ENCODE results near the gene TCERG1L. TPM values are rescaled to one million over a fixed set of nuclear protein-coding genes. Genes with fewer than 3 reads are reported as not detected.

TCERG1L gene
- polyA plus RNA-seq, 1 donor from 2014 or later: 0.53 TPM

GRCh38 chr10:131355881-131356280, 44.4 kb upstream of the TCERG1L start:
- H3F3A ChIP-seq (ENCODE audit: insufficient read depth, low read length, poor library complexity, severe bottlenecking): no peaks in the 10 kb centered on the region
- TF ChIP-seq SMC3 (conservative IDR thresholded peaks at IDR 0.05; ENCODE audit: poor library complexity) (no peak), EP300 (conservative IDR thresholded peaks at IDR 0.05; ENCODE audit: poor library complexity, severe bottlenecking) (no peak), CTCF (IDR thresholded peaks at IDR 0.05; ENCODE audit: poor library complexity, severe bottlenecking) (no peak), TAF1 (IDR thresholded peaks at IDR 0.05; ENCODE audit: low read depth) (no peak), EZH2 (IDR thresholded peaks at IDR 0.05; ENCODE audit: borderline replicate concordance, insufficient read depth, low read length, poor library complexity, severe bottlenecking) (no peak), POLR2AphosphoS5 (IDR thresholded peaks at IDR 0.05) (no peak), RAD21 (conservative IDR thresholded peaks at IDR 0.05) (no peak), MXI1 (conservative IDR thresholded peaks at IDR 0.05; ENCODE audit: poor library complexity, severe bottlenecking) (no peak)
- TF ChIP-seq, protein P1, sequence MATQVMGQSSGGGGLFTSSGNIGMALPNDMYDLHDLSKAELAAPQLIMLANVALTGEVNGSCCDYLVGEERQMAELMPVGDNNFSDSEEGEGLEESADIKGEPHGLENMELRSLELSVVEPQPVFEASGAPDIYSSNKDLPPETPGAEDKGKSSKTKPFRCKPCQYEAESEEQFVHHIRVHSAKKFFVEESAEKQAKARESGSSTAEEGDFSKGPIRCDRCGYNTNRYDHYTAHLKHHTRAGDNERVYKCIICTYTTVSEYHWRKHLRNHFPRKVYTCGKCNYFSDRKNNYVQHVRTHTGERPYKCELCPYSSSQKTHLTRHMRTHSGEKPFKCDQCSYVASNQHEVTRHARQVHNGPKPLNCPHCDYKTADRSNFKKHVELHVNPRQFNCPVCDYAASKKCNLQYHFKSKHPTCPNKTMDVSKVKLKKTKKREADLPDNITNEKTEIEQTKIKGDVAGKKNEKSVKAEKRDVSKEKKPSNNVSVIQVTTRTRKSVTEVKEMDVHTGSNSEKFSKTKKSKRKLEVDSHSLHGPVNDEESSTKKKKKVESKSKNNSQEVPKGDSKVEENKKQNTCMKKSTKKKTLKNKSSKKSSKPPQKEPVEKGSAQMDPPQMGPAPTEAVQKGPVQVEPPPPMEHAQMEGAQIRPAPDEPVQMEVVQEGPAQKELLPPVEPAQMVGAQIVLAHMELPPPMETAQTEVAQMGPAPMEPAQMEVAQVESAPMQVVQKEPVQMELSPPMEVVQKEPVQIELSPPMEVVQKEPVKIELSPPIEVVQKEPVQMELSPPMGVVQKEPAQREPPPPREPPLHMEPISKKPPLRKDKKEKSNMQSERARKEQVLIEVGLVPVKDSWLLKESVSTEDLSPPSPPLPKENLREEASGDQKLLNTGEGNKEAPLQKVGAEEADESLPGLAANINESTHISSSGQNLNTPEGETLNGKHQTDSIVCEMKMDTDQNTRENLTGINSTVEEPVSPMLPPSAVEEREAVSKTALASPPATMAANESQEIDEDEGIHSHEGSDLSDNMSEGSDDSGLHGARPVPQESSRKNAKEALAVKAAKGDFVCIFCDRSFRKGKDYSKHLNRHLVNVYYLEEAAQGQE (IDR thresholded peaks at IDR 0.05; ENCODE audit: borderline replicate concordance): no peak
- H3K79me2 ChIP-seq (replicated peaks; ENCODE audit: insufficient read depth, low read length): no peaks in the 10 kb centered on the region
- H3K9ac ChIP-seq (ENCODE audit: low read length): no peak overlapping the region
- H3K4me2 ChIP-seq (ENCODE audit: low read length): no peak overlapping the region
- no peaks in the 10 kb centered on the region for H4K20me1 ChIP-seq (ENCODE audit: insufficient read depth)
- no peak overlapping the region for H3K4me3 ChIP-seq (ENCODE audit: low read length)
- H3K9me3 ChIP-seq (ENCODE audit: low read length): no peaks in the 10 kb centered on the region
- H3K36me3 ChIP-seq (ENCODE audit: insufficient read depth, low read length): no peaks in the 10 kb centered on the region
- H2AFZ ChIP-seq (ENCODE audit: low read depth, low read length): no peak overlapping the region
- no peaks in the 10 kb centered on the region for H3K9me2 ChIP-seq (ENCODE audit: insufficient read depth, low read length)
- H3K27me3 ChIP-seq (ENCODE audit: insufficient read depth, low read depth, low read length): no peaks in the 10 kb centered on the region
- H3K27ac ChIP-seq (ENCODE audit: low read length): no peak overlapping the region

GRCh38 chr10:131355056-131355455, 43.5 kb upstream of the TCERG1L start:
- H4K20me1 ChIP-seq (ENCODE audit: insufficient read depth): no peaks in the 10 kb centered on the region

More at GRCh38 chr10:131355056-131355455, 43.5 kb upstream of the TCERG1L start:
- TF ChIP-seq EZH2 (IDR thresholded peaks at IDR 0.05; ENCODE audit: borderline replicate concordance, insufficient read depth, low read length, poor library complexity, severe bottlenecking) (no peak), CTCF (IDR thresholded peaks at IDR 0.05; ENCODE audit: poor library complexity, severe bottlenecking) (no peak), POLR2AphosphoS5 (IDR thresholded peaks at IDR 0.05) (peak; percentile 25)
- Histone ChIP-seq H3K79me2 (replicated peaks; ENCODE audit: insufficient read depth, low read length) (no peaks in the 10 kb centered on the region), H3K9ac (ENCODE audit: low read length) (no peak overlapping the region), H3K27me3 (ENCODE audit: insufficient read depth, low read depth, low read length) (no peaks in the 10 kb centered on the region), H2AFZ (ENCODE audit: low read depth, low read length) (no peak overlapping the region), H3K36me3 (ENCODE audit: insufficient read depth, low read length) (no peaks in the 10 kb centered on the region), H3K4me3 (ENCODE audit: low read length) (no peak overlapping the region), H3K9me3 (ENCODE audit: low read length) (no peaks in the 10 kb centered on the region), H3K27ac (ENCODE audit: low read length) (no peak overlapping the region), H3K4me2 (ENCODE audit: low read length) (no peak overlapping the region), H3F3A (ENCODE audit: insufficient read depth, low read length, poor library complexity, severe bottlenecking) (no peaks in the 10 kb centered on the region), H3K9me2 (ENCODE audit: insufficient read depth, low read length) (no peaks in the 10 kb centered on the region)
